Middle frontal gyrus (tissue), 1 donor: ENCODE data around the gene SLC35F4.
"Not testable (repeated sequence)": the region's sequence is repeated elsewhere in the genome, so short reads cannot be mapped to it uniquely, and the experiment has no call there.

Experiments used
- DNase-seq: peaks from one replicate; pipeline ENCODE4 v3.0.0-alpha.2; 2015; ENCODE audit warnings: low spot score; ENCODE audit errors: extremely low spot score

Gene SLC35F4

GRCh38 chr14:57729208-57730187, 136.4 kb downstream of the SLC35F4 start:
- no peak for DNase-seq

GRCh38 chr14:57725399-57726077, 140.4 kb downstream of the SLC35F4 start:
- no peak for DNase-seq

GRCh38 chr14:57722141-57722540, 143.8 kb downstream of the SLC35F4 start:
- DNase-seq, result not testable (repeated sequence)

- no peak for DNase-seq
These were observed 151.4 kb downstream of the SLC35F4 start for GRCh38 chr14:57714487-57714931.

GRCh38 chr14:57712698-57713097, 153.2 kb downstream of the SLC35F4 start:
- DNase-seq, result no peak

GRCh38 chr14:57712102-57712501, 153.8 kb downstream of the SLC35F4 start:
- no peak for DNase-seq

GRCh38 chr14:57709909-57710308, 156.0 kb downstream of the SLC35F4 start:
- DNase-seq, result no peak

- not testable (repeated sequence) for DNase-seq
These were observed 156.8 kb downstream of the SLC35F4 start for GRCh38 chr14:57709086-57709485.

- DNase-seq, result no peak
These were observed 158.7 kb downstream of the SLC35F4 start for GRCh38 chr14:57707219-57707618.

- no peak for DNase-seq
These were observed 161.1 kb downstream of the SLC35F4 start for GRCh38 chr14:57704763-57705162.

- DNase-seq, result no peak
These were observed 165.9 kb downstream of the SLC35F4 start for GRCh38 chr14:57699947-57700346.

- no peak for DNase-seq
These were observed 173.2 kb downstream of the SLC35F4 start for GRCh38 chr14:57692671-57693070.

GRCh38 chr14:57687416-57687815, 178.5 kb downstream of the SLC35F4 start:
- DNase-seq, result no peak

- DNase-seq, result no peak
These were observed 179.6 kb downstream of the SLC35F4 start for GRCh38 chr14:57686304-57686703.

GRCh38 chr14:57671021-57671420, 194.9 kb downstream of the SLC35F4 start:
- DNase-seq, result no peak

- DNase-seq, result no peak
These were observed 205.7 kb downstream of the SLC35F4 start for GRCh38 chr14:57660208-57660607.

- no peak for DNase-seq
These were observed 206.8 kb downstream of the SLC35F4 start for GRCh38 chr14:57659052-57659451.

GRCh38 chr14:57657487-57657886, 208.4 kb downstream of the SLC35F4 start:
- no peak for DNase-seq

- DNase-seq, result no peak
These were observed 209.0 kb downstream of the SLC35F4 start for GRCh38 chr14:57656853-57657252.

- DNase-seq, result no peak
These were observed 213.1 kb downstream of the SLC35F4 start for GRCh38 chr14:57652769-57653168.

GRCh38 chr14:57641776-57642175, 224.1 kb downstream of the SLC35F4 start:
- DNase-seq, result no peak

GRCh38 chr14:57640036-57640435, 225.9 kb downstream of the SLC35F4 start:
- no peak for DNase-seq
